Measurements from ENCODE around the gene RELL2.
A peak's percentile ranks its signal among the peaks of the same experiment; 100 is the strongest.
"Not testable (repeated sequence)": the region's sequence is repeated elsewhere in the genome, so short reads cannot be mapped to it uniquely, and the experiment has no call there.

RELL2 gene

GRCh38 chr5:141608557-141608956 is 28.2 kb upstream of the RELL2 start:
- Histone ChIP-seq H3K4me3 (ENCODE audit: low read depth in 1 of 2, low read length in 2 of 2) (no peak overlapping the region), H3K36me3 (ENCODE audit: insufficient read depth, low read length) (no peaks in the 10 kb centered on the region), H3K4me1 (ENCODE audit: insufficient read depth, low read length) (peaks cover 5% of the 10 kb centered on the region), H3K27me3 (ENCODE audit: control insufficient read depth in 1 of 2, insufficient read depth in 2 of 2, low read length in 2 of 2) (no peaks in the 10 kb centered on the region), H3K9ac (ENCODE audit: low read length) (no peak overlapping the region), H3K27ac (ENCODE audit: low read depth, low read length) (no peak overlapping the region), H3K9me3 (ENCODE audit: low read length) (no peaks in the 10 kb centered on the region)

GRCh38 chr5:141609044-141609443 is 27.8 kb upstream of the RELL2 start:
- Histone ChIP-seq H3K9ac (ENCODE audit: low read length) (no peak overlapping the region), H3K4me3 (ENCODE audit: low read depth in 1 of 2, low read length in 2 of 2) (no peak overlapping the region), H3K27me3 (ENCODE audit: control insufficient read depth in 1 of 2, insufficient read depth in 2 of 2, low read length in 2 of 2) (no peaks in the 10 kb centered on the region), H3K9me3 (ENCODE audit: low read length) (no peaks in the 10 kb centered on the region), H3K4me1 (ENCODE audit: insufficient read depth, low read length) (peaks cover under 1% of the 10 kb centered on the region), H3K36me3 (ENCODE audit: insufficient read depth, low read length) (no peaks in the 10 kb centered on the region), H3K27ac (ENCODE audit: low read depth, low read length) (no peak overlapping the region)

- H3K4me3 ChIP-seq (ENCODE audit: low read depth in 1 of 2, low read length in 2 of 2); H3K9ac ChIP-seq (ENCODE audit: low read length); H3K27me3 ChIP-seq (ENCODE audit: control insufficient read depth in 1 of 2, insufficient read depth in 2 of 2, low read length in 2 of 2); H3K36me3 ChIP-seq (ENCODE audit: insufficient read depth, low read length); H3K4me1 ChIP-seq (ENCODE audit: insufficient read depth, low read length); H3K9me3 ChIP-seq (ENCODE audit: low read length); H3K27ac ChIP-seq (ENCODE audit: low read depth, low read length): not testable (repeated sequence)
Measured at GRCh38 chr5:141609921-141610320, 26.9 kb upstream of the RELL2 start.

- Histone ChIP-seq H3K27me3 (ENCODE audit: control insufficient read depth in 1 of 2, insufficient read depth in 2 of 2, low read length in 2 of 2) (no peaks in the 10 kb centered on the region), H3K27ac (ENCODE audit: low read depth, low read length) (no peak overlapping the region), H3K9me3 (ENCODE audit: low read length) (no peaks in the 10 kb centered on the region), H3K9ac (ENCODE audit: low read length) (no peak overlapping the region), H3K4me1 (ENCODE audit: insufficient read depth, low read length) (no peaks in the 10 kb centered on the region), H3K4me3 (ENCODE audit: low read depth in 1 of 2, low read length in 2 of 2) (no peak overlapping the region), H3K36me3 (ENCODE audit: insufficient read depth, low read length) (no peaks in the 10 kb centered on the region)
Measured at GRCh38 chr5:141611289-141611688, 25.5 kb upstream of the RELL2 start.

- Histone ChIP-seq H3K9ac (ENCODE audit: low read length) (no peak overlapping the region), H3K4me3 (ENCODE audit: low read depth in 1 of 2, low read length in 2 of 2) (no peak overlapping the region), H3K27ac (ENCODE audit: low read depth, low read length) (no peak overlapping the region), H3K36me3 (ENCODE audit: insufficient read depth, low read length) (no peaks in the 10 kb centered on the region), H3K9me3 (ENCODE audit: low read length) (no peaks in the 10 kb centered on the region), H3K27me3 (ENCODE audit: control insufficient read depth in 1 of 2, insufficient read depth in 2 of 2, low read length in 2 of 2) (no peaks in the 10 kb centered on the region), H3K4me1 (ENCODE audit: insufficient read depth, low read length) (peaks cover 12% of the 10 kb centered on the region)
Measured at GRCh38 chr5:141613344-141613743, 23.5 kb upstream of the RELL2 start.

GRCh38 chr5:141615991-141616720 is 20.6 kb upstream of the RELL2 start:
- no peak overlapping the region for H3K27ac ChIP-seq (ENCODE audit: low read depth, low read length)
- H3K27me3 ChIP-seq (ENCODE audit: control insufficient read depth in 1 of 2, insufficient read depth in 2 of 2, low read length in 2 of 2): no peaks in the 10 kb centered on the region
- no peaks in the 10 kb centered on the region for H3K9me3 ChIP-seq (ENCODE audit: low read length)
- H3K9ac ChIP-seq (ENCODE audit: low read length): no peak overlapping the region
- H3K4me3 ChIP-seq (ENCODE audit: low read depth in 1 of 2, low read length in 2 of 2): no peak overlapping the region
- H3K36me3 ChIP-seq (ENCODE audit: insufficient read depth, low read length): peaks cover 12% of the 10 kb centered on the region
- H3K4me1 ChIP-seq (ENCODE audit: insufficient read depth, low read length): peaks cover 12% of the 10 kb centered on the region

GRCh38 chr5:141617128-141617527 is 19.7 kb upstream of the RELL2 start:
- peaks cover 12% of the 10 kb centered on the region for H3K4me1 ChIP-seq (ENCODE audit: insufficient read depth, low read length)
- H3K27ac ChIP-seq (ENCODE audit: low read depth, low read length): peak overlapping the region; percentile 47
- no peak overlapping the region for H3K9ac ChIP-seq (ENCODE audit: low read length)

GRCh38 chr5:141617682-141618029 is 19.1 kb upstream of the RELL2 start:
- peaks cover 12% of the 10 kb centered on the region for H3K4me1 ChIP-seq (ENCODE audit: insufficient read depth, low read length)
- no peaks in the 10 kb centered on the region for H3K9me3 ChIP-seq (ENCODE audit: low read length)
- peak overlapping the region; percentile 24 for H3K9ac ChIP-seq (ENCODE audit: low read length)
- peak overlapping the region; percentile 61 to 80 for H3K4me3 ChIP-seq (ENCODE audit: low read depth in 1 of 2, low read length in 2 of 2)
- peaks cover 25% of the 10 kb centered on the region for H3K36me3 ChIP-seq (ENCODE audit: insufficient read depth, low read length)
- H3K27me3 ChIP-seq (ENCODE audit: control insufficient read depth in 1 of 2, insufficient read depth in 2 of 2, low read length in 2 of 2): no peaks in the 10 kb centered on the region
- H3K27ac ChIP-seq (ENCODE audit: low read depth, low read length): peak overlapping the region; percentile 47

More at GRCh38 chr5:141617128-141617527, 19.7 kb upstream of the RELL2 start:
- H3K4me3 ChIP-seq (ENCODE audit: low read depth in 1 of 2, low read length in 2 of 2): no peak overlapping the region
- no peaks in the 10 kb centered on the region for H3K27me3 ChIP-seq (ENCODE audit: control insufficient read depth in 1 of 2, insufficient read depth in 2 of 2, low read length in 2 of 2)
- no peaks in the 10 kb centered on the region for H3K9me3 ChIP-seq (ENCODE audit: low read length)
- peaks cover 21% of the 10 kb centered on the region for H3K36me3 ChIP-seq (ENCODE audit: insufficient read depth, low read length)

GRCh38 chr5:141618030-141618803 is 18.6 kb upstream of the RELL2 start:
- Histone ChIP-seq H3K4me1 (ENCODE audit: insufficient read depth, low read length) (peaks cover 12% of the 10 kb centered on the region), H3K27me3 (ENCODE audit: control insufficient read depth in 1 of 2, insufficient read depth in 2 of 2, low read length in 2 of 2) (no peaks in the 10 kb centered on the region), H3K9ac (ENCODE audit: low read length) (peak overlapping the region; percentile 24), H3K27ac (ENCODE audit: low read depth, low read length) (peak overlapping the region; percentile 47), H3K9me3 (ENCODE audit: low read length) (no peaks in the 10 kb centered on the region), H3K36me3 (ENCODE audit: insufficient read depth, low read length) (peaks cover 28% of the 10 kb centered on the region), H3K4me3 (ENCODE audit: low read depth in 1 of 2, low read length in 2 of 2) (peak overlapping the region; percentile 61 to 80)

GRCh38 chr5:141618804-141619554 is 17.8 kb upstream of the RELL2 start, which contains the start of gene DIAPH1:
DIAPH1 (minus strand) TSS chr5:141619000; CDS start chr5:141618914, 86 bp downstream.
- H3K36me3 ChIP-seq (ENCODE audit: insufficient read depth, low read length): peaks cover 36% of the 10 kb centered on the region
- H3K9ac ChIP-seq (ENCODE audit: low read length): peak within 1 kb of the TSS; percentile 24
- peak within 1 kb of the TSS; percentile 47 for H3K27ac ChIP-seq (ENCODE audit: low read depth, low read length)
- no peaks in the 10 kb centered on the region for H3K9me3 ChIP-seq (ENCODE audit: low read length)
- H3K4me3 ChIP-seq (ENCODE audit: low read depth in 1 of 2, low read length in 2 of 2): peak within 1 kb of the TSS; percentile 61 to 80
- H3K4me1 ChIP-seq (ENCODE audit: insufficient read depth, low read length): peaks cover 12% of the 10 kb centered on the region
- no peaks in the 10 kb centered on the region for H3K27me3 ChIP-seq (ENCODE audit: control insufficient read depth in 1 of 2, insufficient read depth in 2 of 2, low read length in 2 of 2)

- H3K27me3 ChIP-seq (ENCODE audit: control insufficient read depth in 1 of 2, insufficient read depth in 2 of 2, low read length in 2 of 2): no peaks in the 10 kb centered on the region
- peaks cover 63% of the 10 kb centered on the region for H3K36me3 ChIP-seq (ENCODE audit: insufficient read depth, low read length)
- H3K9me3 ChIP-seq (ENCODE audit: low read length): no peaks in the 10 kb centered on the region
- peaks cover under 1% of the 10 kb centered on the region for H3K4me1 ChIP-seq (ENCODE audit: insufficient read depth, low read length)
- H3K27ac ChIP-seq (ENCODE audit: low read depth, low read length): no peak overlapping the region
- no peak overlapping the region for H3K4me3 ChIP-seq (ENCODE audit: low read depth in 1 of 2, low read length in 2 of 2)
- H3K9ac ChIP-seq (ENCODE audit: low read length): no peak overlapping the region
Measured at GRCh38 chr5:141623186-141623585, 13.6 kb upstream of the RELL2 start.

All from muscle layer of colon (tissue), 2 donors.